DMS 273 (cell line): ENCODE measurements around the gene CYP2D6.
"Not testable (repeated sequence)": the region's sequence is repeated elsewhere in the genome, so short reads cannot be mapped to it uniquely, and the experiment has no call there.

ENCODE experiments used
- DNase-seq: peaks from one replicate; lab custom pipeline; 2025; ENCODE audit not compliant: unreplicated experiment; lab: John Stamatoyannopoulos, UW

CYP2D6 gene

DNA sequence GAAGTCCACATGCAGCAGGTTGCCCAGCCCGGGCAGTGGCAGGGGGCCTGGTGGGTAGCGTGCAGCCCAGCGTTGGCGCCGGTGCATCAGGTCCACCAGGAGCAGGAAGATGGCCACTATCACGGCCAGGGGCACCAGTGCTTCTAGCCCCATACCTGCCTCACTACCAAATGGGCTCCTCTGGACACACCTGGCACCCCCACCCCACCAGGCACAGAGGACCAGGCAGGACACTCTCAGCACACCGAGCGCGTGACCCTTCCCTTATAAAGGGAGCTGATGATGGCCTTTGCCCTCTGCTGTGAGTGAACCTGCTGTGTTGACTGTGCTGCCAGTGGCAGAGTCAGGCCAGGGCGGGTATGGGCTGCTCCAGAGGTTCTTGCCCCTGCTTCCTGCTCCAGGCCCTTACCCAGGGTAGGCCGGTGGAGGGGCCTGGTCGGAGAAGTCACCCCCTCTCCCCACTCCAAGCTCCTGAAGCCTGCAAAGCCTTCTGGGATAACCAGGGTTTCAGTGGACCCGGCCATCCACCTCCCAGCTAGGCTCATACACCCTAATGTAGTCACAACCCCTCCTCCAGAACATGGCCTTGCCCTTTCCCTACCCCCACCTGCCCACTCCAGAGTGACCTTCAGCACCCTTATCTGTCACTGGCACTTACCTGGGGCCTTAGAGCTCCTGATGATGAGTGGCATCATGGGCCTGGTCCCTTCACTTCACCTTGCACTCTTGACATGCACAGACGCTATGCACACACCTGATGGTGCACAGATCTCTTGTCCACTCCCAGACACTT lies at the start of gene CYP2D6:
Gene CYP2D6 (minus strand): TSS at position 172 of the 793 bp plus-strand sequence. CDS start 19 bp downstream, at position 153.
- DNase-seq: not testable (repeated sequence)

DNA sequence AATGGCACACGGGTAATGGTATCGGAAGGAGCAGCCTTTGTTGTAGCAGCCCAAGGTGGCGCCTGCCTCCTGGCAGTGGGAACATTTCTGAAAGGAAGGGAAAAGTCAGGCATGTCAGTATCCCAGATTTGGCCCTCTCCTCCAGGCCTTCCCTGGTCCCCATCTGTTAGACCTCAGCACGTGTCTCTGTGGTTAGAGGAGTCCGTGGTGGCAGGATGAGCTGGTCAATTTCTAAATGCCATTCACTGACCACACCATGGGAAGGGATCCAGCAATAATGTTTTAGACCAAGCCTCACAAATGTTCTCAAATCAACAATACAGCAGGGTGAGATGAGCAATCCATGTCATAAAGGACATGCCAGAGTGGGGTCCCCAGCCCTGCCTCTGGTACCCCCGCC lies 49.0 kb upstream of the CYP2D6 start:
- DNase-seq: peak; percentile 23

DNA sequence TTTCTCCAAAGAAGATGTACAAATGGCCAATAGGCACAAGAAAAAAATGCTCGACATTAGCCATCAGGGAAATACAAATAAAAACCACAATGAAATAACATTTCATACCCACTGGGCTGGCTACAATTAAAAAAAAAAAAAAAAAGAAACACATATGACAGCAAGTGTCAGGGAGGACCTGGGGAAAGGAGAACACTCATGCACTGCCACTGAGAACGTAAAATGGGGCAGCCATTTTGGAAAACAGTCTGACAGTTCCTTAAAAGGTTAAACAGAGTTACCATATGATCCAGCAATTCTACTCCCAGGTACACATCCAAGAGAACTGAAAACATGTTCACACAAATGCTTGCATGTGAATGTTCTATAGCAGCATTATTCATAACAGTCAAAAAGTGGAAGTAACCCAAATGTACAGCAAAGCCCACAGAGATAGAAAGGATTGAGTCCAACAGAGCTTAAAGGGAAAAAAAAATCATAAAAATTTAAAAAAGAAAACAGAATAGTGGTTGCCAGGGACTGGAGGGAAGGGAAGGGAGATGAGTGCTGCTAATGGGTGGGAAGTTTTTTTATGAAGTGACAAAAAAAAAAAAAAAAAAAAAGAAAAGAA lies 48.4 kb upstream of the CYP2D6 start:
- DNase-seq: no peak

DNA sequence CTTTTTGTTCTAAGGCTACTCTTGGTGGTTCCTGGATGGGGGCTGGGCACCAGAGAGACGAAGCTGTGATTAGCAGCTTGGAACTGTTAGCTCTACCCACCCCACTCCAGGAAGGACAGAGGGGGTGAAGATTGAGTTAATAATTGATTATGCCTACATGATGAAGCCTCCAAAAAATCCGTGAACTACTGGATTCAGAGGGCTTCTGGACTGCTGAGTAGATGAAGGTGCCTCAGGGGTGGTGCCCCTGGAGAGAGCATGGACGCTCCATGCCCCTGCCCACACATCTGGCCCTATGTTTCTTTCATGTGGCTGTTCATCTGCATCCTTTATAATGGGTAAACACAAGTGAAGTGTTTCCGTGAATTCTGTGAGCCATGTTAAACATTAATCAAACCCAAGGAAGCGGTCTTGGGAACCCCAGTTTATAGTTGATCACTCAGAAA lies 47.3 kb upstream of the CYP2D6 start:
- DNase-seq: no peak

DNA sequence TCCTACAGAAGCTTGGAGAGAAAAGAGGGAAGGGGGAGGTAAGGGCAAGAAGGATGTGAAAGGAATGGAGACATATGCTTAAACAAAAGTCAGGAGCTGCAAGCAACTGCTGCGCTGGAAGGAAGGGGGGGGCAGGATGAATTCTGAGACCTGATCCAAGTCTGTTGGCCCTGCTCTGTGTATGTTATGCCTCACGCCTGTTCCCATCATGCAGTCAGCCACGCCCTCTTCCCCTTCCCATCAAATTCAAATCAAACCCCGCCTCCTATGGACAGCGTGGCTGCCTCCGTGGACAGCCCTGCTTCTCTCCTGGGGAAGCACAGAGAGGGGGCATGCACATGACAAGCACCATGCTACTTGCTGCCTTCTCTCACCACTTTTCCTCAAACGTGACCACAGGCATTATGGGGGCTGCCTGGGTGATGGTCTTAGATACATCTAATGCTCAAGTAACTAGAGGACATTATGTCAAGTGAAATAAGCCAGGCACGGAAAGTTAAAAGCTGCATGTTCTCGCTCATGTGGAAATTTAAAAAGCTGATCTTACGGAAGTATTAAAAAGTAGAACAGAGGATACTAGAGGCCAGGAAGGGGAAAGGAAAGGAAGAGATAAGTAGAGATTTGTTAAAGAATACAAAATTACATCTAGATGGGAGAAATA lies 45.8 kb upstream of the CYP2D6 start:
- no peak for DNase-seq

DNA sequence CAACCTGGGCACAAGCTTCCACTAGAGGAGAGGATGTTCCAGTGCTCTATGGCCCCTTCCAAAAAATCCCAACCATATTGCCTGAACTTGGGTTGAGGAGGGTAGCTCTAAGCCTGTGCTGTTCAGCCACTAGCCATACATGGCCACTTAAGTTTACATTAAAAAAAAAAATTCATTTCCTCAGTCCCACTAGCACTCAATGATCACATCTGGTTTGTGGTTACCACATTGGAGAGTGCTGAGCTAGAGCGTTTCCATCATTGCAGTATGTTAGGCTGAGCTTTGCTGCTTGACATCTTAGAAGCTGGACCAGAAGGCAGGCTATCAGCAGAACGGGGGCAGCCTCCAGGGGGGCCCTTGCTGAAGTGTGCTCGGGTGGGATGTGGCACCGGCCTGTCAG lies 43.5 kb upstream of the CYP2D6 start:
- DNase-seq: peak; percentile 18

DNA sequence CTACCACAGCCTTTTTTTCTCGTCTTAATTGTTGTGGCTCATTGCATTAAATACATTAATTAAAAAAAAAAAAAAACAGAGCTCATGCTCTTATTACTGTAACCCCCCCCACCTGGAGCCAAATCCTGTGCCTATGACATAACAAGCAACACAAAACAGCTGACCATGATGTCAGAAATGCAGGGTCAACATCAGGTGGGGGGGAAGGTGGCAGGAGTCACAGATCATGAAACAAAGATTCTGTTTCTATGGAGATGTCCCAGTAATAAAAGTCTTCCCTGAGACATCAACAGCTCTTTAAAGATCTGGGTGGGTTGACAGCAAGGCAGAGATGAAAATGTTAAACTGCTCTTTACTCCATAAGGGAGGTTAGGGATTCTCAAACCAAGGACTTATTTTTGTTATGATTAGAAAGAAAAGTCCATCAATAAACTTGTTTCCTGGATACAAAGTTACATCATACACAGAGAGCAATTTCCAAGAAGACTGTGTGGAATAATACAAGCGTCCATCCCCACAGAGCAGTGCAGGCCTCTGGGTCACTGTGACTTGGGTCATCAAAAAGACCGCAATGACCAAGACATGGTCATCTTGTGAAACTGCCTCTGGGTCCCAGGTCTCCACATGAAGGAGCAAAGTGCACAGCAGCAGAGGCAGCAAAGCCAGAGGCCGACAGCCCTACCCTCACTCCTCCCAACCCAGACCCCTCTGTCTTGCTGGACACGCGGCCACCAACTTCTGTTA lies 42.7 kb upstream of the CYP2D6 start:
- peak; percentile 33 for DNase-seq

DNA sequence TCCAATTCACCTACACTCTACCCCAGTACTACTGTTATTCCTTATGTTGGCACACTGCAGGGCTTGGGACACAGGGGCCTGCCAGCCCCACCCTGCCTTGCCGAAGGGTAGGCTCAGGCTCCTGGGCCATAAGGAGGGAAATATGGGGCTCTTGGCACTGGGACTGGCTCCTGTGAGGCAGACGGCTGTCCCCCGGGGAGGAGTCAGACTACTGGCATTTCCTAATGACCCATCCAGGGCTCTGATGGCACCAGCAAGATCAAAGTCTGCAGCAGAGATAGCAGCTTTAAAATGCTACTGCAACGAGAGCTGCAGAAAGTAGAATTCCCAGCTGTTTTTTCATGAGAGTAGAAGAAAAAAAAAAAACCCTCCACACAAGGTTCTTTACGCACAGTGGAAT lies 42.2 kb upstream of the CYP2D6 start:
- peak; percentile 68 for DNase-seq

DNA sequence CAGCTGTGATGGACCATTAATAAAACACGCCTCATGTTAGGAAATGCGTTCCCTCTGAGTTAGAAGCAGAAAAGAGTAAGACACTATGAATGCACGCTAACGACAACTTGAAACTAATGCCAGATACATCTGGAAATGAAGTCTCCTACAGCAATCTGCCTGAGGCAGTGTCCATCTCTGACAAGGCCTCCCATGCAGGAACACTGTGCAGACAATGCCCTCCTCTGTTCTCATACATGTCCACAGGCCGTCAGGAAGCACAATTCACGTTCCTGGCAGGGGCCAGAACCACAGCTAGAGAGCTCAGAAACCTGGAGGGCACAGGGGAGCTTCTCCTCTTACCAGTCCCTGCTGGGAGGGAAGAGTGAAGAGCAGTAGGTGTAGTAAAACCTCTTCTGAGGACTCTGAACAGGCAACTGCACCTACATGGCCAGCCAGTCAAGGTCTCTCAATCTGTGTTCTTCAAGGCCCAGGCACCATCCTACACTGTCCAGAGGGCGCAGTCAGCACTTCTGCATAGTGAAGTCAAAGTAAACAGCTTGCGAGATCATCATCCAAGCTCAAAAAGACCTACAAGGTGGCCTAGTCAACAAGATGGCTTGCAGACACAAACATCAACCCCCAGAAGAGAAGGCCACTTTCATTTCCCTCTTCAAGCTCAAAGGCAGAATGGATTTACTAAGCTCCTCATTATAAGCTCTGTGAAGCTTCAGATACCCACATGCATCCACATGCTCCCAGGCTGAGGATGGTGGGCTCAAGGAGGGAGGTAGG lies 41.5 kb upstream of the CYP2D6 start:
- peak; percentile 33 for DNase-seq

DNA sequence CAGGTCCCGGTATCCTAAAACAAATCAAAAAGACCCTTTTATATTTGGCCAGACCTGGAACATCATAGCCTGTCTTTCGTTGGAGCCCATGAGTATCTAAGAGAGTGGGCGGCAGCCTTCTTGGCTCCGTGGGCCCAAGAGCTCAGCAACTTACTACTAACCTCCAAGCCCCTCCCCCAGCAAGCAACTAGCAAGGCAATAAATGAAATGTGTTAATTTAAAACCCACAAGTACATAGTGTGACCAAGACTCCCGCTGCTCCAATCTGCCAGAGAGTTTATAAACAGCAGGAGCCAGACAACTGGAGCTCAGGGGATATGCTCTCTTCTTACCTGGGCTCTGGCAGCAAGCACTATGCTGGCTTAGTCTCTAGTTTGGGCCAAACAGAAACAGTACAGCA lies 40.8 kb upstream of the CYP2D6 start:
- peak; percentile 79 for DNase-seq

DNA sequence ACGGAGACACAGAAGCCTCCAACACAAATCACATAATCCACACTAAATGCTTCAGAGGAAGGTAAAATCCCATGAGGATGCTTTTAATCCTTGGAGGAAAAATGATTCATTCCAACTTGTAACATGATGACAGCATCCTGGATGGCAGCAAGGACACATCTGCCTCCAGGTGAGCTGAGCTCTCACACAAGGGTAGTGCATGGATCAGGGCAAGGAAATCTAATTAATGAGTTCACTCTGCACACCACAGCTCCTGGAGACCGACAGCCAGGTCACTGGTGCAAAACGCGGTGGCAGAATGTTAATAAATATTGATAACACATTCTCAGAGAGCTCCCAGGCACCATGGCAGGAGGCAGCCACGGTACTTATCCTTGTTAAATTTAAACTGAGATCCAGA lies 40.3 kb upstream of the CYP2D6 start:
- DNase-seq: no peak

DNA sequence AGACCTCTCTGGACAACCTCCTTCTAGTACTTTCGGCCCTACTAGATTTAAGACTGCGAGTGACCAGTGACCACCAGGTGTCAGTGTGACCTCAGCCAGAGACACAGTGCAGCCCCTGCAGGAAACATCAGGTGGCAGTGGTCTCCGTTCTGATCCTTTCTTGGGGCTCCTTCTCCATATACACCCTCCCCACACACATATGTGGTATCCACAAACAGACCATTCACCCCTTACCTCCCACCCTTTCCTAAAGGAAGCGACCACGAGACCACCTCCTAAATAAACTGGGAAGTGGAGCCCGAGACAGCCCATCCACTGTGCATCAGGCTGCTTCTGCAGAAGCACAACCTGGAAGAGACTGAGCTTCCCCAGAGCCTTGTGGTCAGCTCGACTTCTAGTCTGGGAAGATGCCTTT lies 38.5 kb upstream of the CYP2D6 start:
- DNase-seq: peak; percentile 71

DNA sequence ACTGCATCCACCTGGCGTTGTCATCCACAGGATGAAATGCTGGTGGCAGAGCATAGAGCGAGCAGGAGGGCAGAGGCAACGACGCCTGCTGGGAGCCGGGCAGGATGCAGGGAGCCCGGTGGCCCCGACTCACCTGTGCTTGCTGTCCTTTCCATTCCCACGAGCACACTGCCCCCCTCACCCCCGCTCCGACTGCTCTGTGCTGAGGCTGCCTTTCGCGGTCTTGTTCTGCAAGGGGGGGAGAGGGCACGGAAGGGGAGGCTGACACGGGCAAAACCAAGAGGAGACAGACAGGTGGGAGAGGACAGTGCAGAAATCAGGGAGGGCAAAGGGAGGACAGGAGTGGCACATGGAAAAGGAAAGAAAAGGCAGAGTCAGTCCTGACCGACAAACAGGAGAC lies 37.9 kb upstream of the CYP2D6 start:
- no peak for DNase-seq

DNA sequence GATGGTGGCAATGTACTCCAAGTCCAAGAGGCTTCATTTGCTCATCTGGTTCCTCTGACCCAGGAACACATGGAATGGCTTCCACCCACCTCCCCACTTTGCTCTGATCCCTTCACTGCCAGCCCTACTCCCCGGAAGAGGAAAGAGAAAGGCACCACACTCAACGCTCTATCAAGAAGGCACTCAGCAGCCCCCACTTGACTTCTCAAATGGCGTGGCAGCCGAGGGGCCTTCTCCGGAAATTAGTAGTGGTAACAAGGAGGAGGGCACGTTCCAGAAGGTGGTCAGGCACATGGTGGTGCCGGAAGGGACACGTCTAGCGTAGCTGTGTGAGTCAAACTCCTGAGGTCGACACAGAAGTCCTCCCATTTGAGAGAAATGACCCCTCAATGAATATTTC lies 36.5 kb upstream of the CYP2D6 start:
- DNase-seq: no peak

DNA sequence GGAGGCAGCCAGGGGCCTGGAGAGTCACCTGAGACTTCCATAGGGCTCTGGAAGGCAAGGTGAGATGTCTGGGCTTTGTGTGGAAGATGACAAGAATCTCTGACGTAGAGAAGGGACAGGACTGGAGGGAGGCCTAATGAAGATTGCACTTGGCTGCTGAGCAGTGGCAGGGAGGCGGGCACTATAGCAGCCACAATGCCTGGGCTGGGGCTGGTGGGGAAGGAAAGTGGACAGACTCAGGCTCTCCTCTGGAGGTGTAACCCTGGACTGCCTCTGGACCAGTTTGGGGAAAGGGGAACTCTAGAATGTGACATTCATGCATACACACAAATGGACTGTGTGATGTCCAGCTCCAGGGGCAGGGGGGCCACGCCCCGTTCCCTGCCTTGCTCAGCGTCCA lies 34.3 kb upstream of the CYP2D6 start:
- no peak for DNase-seq

DNA sequence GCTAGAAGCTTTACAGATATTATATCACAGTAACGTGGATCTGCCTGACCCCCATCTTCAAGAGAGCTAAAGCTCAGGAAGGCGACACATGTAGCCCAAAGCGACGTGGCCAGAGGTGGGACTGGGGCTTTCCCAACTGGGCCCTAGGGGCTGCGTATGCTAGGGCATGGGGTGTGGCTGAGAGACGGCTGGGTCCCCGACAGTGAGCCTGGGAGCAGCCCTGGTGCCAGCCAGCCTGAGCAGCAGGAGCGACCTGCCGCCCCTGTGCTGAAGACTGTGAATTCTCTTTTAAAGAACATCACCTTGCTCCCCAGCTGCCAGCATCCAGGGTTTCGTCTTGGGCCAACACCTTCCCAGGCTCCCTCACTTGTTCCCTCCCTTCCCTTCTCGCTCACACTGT lies 32.9 kb upstream of the CYP2D6 start:
- DNase-seq: no peak

DNA sequence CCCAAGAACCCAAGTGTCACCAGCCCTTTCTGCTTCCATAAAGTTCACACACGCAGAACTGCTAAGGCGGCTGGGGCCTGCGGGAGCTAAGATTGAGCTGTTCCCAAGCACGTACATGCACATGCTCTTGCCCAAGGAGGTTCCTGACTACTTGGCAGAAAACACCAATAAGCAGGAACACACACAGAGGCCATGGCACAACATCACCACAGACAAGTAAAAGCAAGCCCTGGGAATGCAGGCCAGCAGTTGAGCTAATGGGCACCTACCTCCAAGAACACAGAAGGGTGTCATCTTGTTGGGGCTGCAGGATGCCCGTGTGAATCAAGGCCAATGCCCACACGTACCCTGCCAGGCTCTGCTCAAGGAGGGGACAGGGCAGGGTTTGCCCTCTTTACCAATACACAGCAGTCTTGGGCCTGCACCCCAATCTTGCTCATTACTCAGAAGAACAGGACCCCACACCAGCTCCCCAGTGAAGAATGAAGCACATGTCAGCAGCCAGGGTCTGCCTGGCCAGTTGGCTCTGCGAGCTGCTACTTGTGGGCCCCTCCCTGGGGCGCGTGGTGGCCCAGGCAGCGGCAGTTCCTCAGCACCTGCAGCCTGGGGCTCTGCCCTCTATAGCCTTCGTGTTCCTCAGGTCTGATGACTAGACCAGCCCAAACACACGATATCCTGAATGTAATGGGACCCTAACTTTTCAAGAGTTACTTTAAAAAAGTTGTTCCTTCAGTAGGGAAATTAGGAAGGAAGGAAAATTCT lies 32.3 kb upstream of the CYP2D6 start:
- no peak for DNase-seq

DNA sequence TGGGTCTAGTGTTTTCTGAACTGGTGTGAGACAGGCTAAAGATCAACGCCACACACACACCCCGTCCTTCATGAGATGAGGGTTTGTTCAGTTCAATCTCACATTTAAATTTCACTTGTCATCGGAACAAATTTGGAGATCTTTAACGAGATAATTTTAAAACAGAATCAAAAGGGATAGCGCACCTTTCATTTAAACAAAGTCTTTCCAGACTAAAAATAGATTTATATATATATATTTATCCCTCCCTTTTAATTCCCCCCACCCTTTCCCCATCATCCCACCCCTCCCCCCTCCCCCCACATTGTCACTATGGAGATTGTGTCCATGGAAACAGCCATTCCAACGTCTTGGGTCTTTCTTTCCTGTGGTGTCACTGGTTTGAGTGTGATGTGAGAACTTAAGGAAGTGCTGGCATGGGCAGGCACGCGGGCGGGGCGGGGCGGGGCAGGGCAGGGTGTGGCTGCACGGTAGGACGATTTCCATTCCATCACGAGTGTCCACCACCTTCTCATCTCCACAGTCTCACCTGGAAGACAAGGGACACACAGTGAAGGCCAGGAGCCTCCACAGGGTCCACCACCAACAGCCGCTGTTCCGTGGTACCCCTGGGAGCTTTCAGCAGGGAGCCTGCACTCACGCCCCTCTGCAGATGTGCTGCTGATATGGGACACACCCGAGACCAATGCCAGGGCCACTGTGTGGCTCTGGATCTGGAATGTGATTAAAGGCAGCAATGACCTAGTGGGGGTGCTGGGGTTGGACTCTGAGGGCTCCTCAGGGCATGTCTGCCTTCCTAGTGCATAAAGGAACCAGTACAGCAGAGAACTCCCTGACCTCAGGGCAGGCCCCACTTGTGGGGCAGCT lies 30.5 kb upstream of the CYP2D6 start:
- no peak for DNase-seq

DNA sequence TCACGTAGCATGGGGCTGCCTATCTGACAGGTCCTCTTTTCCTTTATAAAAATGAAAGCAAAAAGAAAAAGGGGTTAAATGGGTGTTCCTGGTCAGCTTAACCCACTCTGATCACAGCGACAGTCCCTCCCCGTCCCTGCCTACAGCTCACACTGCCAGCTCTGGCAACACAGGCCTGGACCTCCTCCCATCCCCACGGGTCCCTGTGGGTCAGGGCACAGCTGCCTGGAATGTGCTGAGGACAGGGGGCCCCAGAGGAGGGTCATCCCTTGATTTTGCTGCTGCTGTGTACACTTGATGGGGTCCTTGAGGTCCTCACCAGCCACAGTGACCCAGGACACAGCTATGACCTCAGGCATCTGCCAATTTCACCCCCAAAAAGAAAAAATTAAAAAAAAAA lies 29.6 kb upstream of the CYP2D6 start:
- DNase-seq: no peak
